ENCODE results near the gene LST1. TPM values are rescaled to one million over a fixed set of nuclear protein-coding genes. Genes with fewer than 3 reads are reported as not detected.

Gene LST1
- polyA plus RNA-seq, 4 donors: 3.8 to 7.0 (median 4.7) TPM

DNA sequence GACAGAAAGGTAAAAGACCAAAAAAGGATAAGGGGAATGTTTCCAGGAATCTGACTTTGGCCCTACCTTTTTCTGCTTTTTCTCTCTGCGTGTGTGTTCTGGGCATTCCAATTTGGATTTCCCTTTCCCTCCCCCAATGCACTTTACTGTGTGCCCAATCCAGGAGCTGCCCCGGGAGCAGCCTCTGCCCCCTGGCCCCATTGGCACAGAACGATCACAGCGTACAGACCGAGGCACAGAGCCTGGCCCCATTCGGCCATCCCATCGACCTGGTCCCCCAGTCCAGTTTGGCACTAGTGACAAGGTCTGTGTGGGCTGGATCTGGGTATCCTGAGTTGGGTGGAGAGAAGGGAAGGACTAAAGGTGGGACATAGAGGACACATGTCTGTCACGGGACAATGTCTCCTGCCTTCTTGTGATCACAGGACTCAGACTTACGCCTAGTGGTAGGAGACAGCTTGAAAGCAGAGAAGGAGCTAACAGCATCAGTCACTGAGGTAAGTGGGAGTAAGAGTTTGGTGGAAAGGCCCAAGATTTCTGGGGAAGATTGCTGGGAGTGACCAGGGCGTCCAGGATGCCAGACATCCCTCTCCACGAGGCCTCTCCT lies 49.0 kb downstream of the LST1 start:
- DNase-seq (ENCODE audit: low read depth in 4 of 4, low spot score in 3 of 4): no peak

DNA sequence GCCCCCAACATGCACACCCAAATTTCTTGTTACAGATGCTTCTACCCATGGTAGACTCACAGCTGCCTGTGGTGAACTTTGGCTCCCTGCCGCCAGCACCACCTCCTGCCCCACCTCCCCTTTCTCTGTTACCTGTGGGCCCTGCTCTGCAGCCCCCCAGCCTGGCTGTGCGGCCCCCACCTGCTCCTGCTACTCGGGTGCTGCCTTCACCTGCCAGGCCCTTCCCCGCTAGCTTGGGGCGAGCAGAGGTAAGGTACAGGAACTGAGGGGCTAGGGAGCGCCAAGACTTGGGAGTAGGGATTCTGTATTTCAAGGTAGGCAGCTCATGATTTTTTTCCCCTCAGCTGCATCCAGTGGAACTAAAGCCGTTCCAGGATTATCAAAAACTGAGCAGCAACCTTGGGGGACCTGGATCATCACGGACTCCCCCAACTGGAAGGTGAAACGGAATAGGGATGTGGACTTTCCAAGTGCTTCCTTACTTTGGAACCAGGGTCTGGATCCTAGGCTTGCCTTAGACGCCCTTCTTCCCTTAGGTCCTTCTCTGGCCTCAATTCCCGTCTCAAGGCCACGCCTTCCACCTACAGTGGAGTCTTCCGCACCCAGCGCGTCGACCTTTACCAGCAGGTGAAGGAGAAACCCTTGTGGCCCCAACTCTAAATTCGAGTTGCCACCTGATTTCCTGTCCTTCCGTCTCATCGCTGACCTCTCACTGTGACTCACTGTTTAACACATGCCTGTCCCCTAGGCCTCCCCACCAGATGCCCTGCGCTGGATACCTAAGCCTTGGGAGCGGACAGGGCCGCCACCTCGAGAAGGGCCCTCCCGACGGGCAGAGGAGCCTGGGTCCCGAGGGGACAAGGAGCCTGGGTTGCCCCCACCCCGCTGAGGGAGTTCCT lies 50.9 kb downstream of the LST1 start:
- no peak for DNase-seq (ENCODE audit: low read depth in 4 of 4, low spot score in 3 of 4)

Other genes starting within 250 kb of the LST1 start
- gene HLA-B, start 229.1 kb upstream of the LST1 start, polyA plus RNA-seq (ENCODE audit: insufficient read length in 4 of 4): 100 to 1,000 TPM; 110 to 214 (median 158) TPM
- 10 to 100 TPM in 1 of 4 donors, 1 to 10 TPM in 3; 3.3 to 12.2 (median 7.9) TPM for gene MICA, start 182.7 kb upstream of the LST1 start, polyA plus RNA-seq (ENCODE audit: insufficient read length in 4 of 4)
- gene MICB, start 88.1 kb upstream of the LST1 start, polyA plus RNA-seq (ENCODE audit: insufficient read length in 4 of 4): 1 to 10 TPM in 3 of 4 donors, under 1 TPM in 1; 0.80 to 1.6 (median 1.4) TPM
- gene MCCD1, start 57.3 kb upstream of the LST1 start, polyA plus RNA-seq (ENCODE audit: insufficient read length in 4 of 4): 10 to 100 TPM; 14.0 to 27.9 (median 20.6) TPM
- 100 to 1,000 TPM; 498 to 550 (median 542) TPM for gene DDX39B, start 44.3 kb upstream of the LST1 start, polyA plus RNA-seq (ENCODE audit: insufficient read length in 4 of 4)
- gene ATP6V1G2, start 39.7 kb upstream of the LST1 start, polyA plus RNA-seq (ENCODE audit: insufficient read length in 4 of 4): 10 to 100 TPM in 1 of 4 donors, 1 to 10 TPM in 3; 6.4 to 11.8 (median 7.3) TPM
- gene NFKBIL1, start 38.7 kb upstream of the LST1 start, polyA plus RNA-seq (ENCODE audit: insufficient read length in 4 of 4): 10 to 100 TPM; 19.1 to 27.4 (median 20.8) TPM
- gene LTA, start 14.0 kb upstream of the LST1 start, polyA plus RNA-seq (ENCODE audit: insufficient read length in 4 of 4): under 1 TPM; 0.22 to 0.45 (median 0.34) TPM
- gene TNF, start 10.7 kb upstream of the LST1 start, polyA plus RNA-seq (ENCODE audit: insufficient read length in 4 of 4): under 1 TPM; 0.08 to 0.28 (median 0.16) TPM
- 1 to 10 TPM; 1.0 to 2.3 (median 1.2) TPM for gene LTB, start 3.9 kb upstream of the LST1 start, polyA plus RNA-seq (ENCODE audit: insufficient read length in 4 of 4)
- under 1 TPM in 1 of 4 donors, not detected in 3; 0.25 TPM for gene NCR3, start 6.7 kb downstream of the LST1 start, polyA plus RNA-seq (ENCODE audit: insufficient read length in 4 of 4)
- 10 to 100 TPM; 73.2 to 86.0 (median 82.3) TPM for gene AIF1, start 29.0 kb downstream of the LST1 start, polyA plus RNA-seq (ENCODE audit: insufficient read length in 4 of 4)
- 100 to 1,000 TPM; 158 to 215 (median 172) TPM for gene PRRC2A, start 34.4 kb downstream of the LST1 start, polyA plus RNA-seq (ENCODE audit: insufficient read length in 4 of 4)
- 100 to 1,000 TPM; 236 to 267 (median 247) TPM for gene BAG6, start 66.4 kb downstream of the LST1 start, polyA plus RNA-seq (ENCODE audit: insufficient read length in 4 of 4)
- 100 to 1,000 TPM in 3 of 4 donors, 10 to 100 TPM in 1; 91.2 to 139 (median 117) TPM for gene APOM, start 69.6 kb downstream of the LST1 start, polyA plus RNA-seq (ENCODE audit: insufficient read length in 4 of 4)
- gene C6orf47, start 74.5 kb downstream of the LST1 start, polyA plus RNA-seq (ENCODE audit: insufficient read length in 4 of 4): 10 to 100 TPM; 20.0 to 22.5 (median 20.7) TPM
- 10 to 100 TPM; 25.6 to 28.8 (median 26.0) TPM for gene GPANK1, start 78.7 kb downstream of the LST1 start, polyA plus RNA-seq (ENCODE audit: insufficient read length in 4 of 4)
- gene CSNK2B, start 79.8 kb downstream of the LST1 start, polyA plus RNA-seq (ENCODE audit: insufficient read length in 4 of 4): 100 to 1,000 TPM; 237 to 255 (median 246) TPM
- 10 to 100 TPM; 14.0 to 21.3 (median 15.2) TPM for gene LY6G5B, start 83.7 kb downstream of the LST1 start, polyA plus RNA-seq (ENCODE audit: insufficient read length in 4 of 4)
- 1 to 10 TPM; 2.4 to 3.3 (median 2.7) TPM for gene LY6G5C, start 94.8 kb downstream of the LST1 start, polyA plus RNA-seq (ENCODE audit: insufficient read length in 4 of 4)
- 10 to 100 TPM; 52.5 to 62.6 (median 52.9) TPM for gene ABHD16A, start 117.0 kb downstream of the LST1 start, polyA plus RNA-seq (ENCODE audit: insufficient read length in 4 of 4)
- gene LY6G6F, start 120.6 kb downstream of the LST1 start, polyA plus RNA-seq (ENCODE audit: insufficient read length in 4 of 4): 1 to 10 TPM in 1 of 4 donors, under 1 TPM in 3; 0.33 to 1.0 (median 0.80) TPM
- gene LY6G6D, start 129.1 kb downstream of the LST1 start, polyA plus RNA-seq (ENCODE audit: insufficient read length in 4 of 4): under 1 TPM in 1 of 4 donors, not detected in 3; 0.82 TPM
- under 1 TPM in 3 of 4 donors, not detected in 1; 0.28 to 0.43 (median 0.40) TPM for gene LY6G6C, start 135.5 kb downstream of the LST1 start, polyA plus RNA-seq (ENCODE audit: insufficient read length in 4 of 4)
- gene MPIG6B, start 137.1 kb downstream of the LST1 start, polyA plus RNA-seq (ENCODE audit: insufficient read length in 4 of 4): 1 to 10 TPM in 3 of 4 donors, under 1 TPM in 1; 0.96 to 3.8 (median 1.2) TPM
- gene DDAH2, start 143.0 kb downstream of the LST1 start, polyA plus RNA-seq (ENCODE audit: insufficient read length in 4 of 4): 100 to 1,000 TPM; 148 to 230 (median 168) TPM
- gene CLIC1, start 150.3 kb downstream of the LST1 start, polyA plus RNA-seq (ENCODE audit: insufficient read length in 4 of 4): 100 to 1,000 TPM; 290 to 327 (median 297) TPM
- gene MSH5, start 153.7 kb downstream of the LST1 start, polyA plus RNA-seq (ENCODE audit: insufficient read length in 4 of 4): 10 to 100 TPM; 18.3 to 25.7 (median 20.5) TPM
- gene SAPCD1, start 176.4 kb downstream of the LST1 start, polyA plus RNA-seq (ENCODE audit: insufficient read length in 4 of 4): 1 to 10 TPM; 2.7 to 9.2 (median 5.6) TPM
- gene VWA7, start 191.1 kb downstream of the LST1 start, polyA plus RNA-seq (ENCODE audit: insufficient read length in 4 of 4): 10 to 100 TPM in 1 of 4 donors, 1 to 10 TPM in 3; 7.1 to 10.4 (median 8.7) TPM
- gene VARS1, start 209.5 kb downstream of the LST1 start, polyA plus RNA-seq (ENCODE audit: insufficient read length in 4 of 4): 10 to 100 TPM; 56.8 to 59.8 (median 59.0) TPM
- gene LSM2, start 220.7 kb downstream of the LST1 start, polyA plus RNA-seq (ENCODE audit: insufficient read length in 4 of 4): 10 to 100 TPM; 82.9 to 92.5 (median 84.0) TPM
- 1 to 10 TPM; 3.8 to 4.8 (median 4.0) TPM for gene HSPA1L, start 229.0 kb downstream of the LST1 start, polyA plus RNA-seq (ENCODE audit: insufficient read length in 4 of 4)
- gene HSPA1A, start 229.3 kb downstream of the LST1 start, polyA plus RNA-seq (ENCODE audit: insufficient read length in 4 of 4): 100 to 1,000 TPM in 2 of 4 donors, 10 to 100 TPM in 2; 93.4 to 143 (median 105) TPM
- gene HSPA1B, start 241.5 kb downstream of the LST1 start, polyA plus RNA-seq (ENCODE audit: insufficient read length in 4 of 4): 100 to 1,000 TPM; 106 to 189 (median 147) TPM